Activated CD8-positive, alpha-beta memory T cell treated with anti-CD3 and anti-CD28 coated beads, Interleukin-2, amount 50 U/mL, for 1 hour (primary cell): ENCODE results near the gene SLC16A13.
"Not testable (repeated sequence)": the region's sequence is repeated elsewhere in the genome, so short reads cannot be mapped to it uniquely, and the experiment has no call there.

Experiments
- DNase-seq: peaks from one replicate; pipeline ENCODE4 v3.0.0-alpha.2; 2020; ENCODE audit errors: extremely low read depth

Gene SLC16A13

DNA sequence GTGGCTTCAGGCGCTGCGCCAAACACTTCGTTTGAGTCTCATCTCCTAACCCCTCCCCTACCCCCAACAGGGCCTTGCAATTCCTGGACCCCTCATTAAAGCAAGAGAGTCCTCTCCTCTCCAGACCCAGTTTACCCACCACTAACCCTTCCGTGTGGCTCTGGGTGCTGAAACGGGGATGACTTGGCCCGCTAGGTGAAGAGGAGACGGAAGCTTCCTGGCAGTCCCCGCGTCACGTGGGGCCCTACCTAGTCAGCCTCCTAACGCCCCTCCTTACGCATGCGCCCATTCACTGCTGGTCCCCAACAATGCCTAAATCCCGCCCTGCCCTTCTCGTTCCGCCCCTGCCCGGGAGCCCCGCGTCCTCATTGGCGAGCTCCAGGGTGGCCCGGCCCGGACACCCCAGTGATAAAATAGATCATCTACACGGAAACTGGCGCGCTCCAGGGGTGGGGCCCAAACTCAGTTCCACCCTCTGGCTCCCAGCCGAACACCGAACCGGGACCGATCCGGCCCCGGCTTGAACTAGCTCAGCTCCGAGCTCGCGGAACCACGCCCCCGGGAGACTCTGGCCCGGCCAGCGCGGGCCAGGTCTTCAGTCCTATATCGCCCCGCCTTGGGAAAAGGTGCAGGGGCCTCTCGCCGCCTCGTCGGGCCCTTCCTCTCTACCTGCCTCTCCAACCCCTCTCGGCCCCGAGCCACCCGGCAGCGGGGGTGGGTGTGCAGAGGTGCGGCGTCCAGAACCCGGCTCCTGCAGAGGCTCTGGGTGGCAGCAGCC, at the start of gene SLC16A13:
TSS of gene SLC16A13 (plus strand) at position 425 of the 778 bp plus-strand sequence. CDS start 368 bp downstream, outside the sequence.
- DNase-seq, result peak; percentile 98

- DNase-seq, result no peak
These were observed 49.1 kb upstream of the SLC16A13 start for GRCh38 chr17:6986676-6987075.

GRCh38 chr17:6989779-6990178, 46.0 kb upstream of the SLC16A13 start:
- DNase-seq, result no peak

DNA sequence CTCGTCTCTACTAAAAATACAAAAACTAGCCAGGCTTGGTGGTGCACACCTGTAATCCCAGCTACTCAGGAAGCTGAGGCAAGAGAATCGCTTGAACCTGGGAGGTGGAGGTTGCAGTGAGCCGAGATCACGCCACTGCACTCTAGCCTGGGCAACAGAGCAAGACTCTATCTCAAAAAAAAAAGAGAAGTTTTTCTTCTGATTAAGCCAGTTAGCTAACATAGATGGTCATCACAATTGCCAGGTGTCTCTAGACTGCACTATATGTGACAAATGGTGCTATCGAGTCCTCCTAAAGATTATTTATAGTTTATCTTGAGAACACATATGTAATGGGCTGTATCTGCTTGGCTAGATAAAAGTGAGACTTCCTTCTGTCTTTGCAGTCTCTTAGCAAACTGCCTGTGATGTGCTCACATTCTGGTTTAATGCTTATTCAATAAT, 42.2 kb upstream of the SLC16A13 start:
- not testable (repeated sequence) for DNase-seq

- DNase-seq, result no peak
These were observed 41.7 kb upstream of the SLC16A13 start for GRCh38 chr17:6994118-6994598.

DNA sequence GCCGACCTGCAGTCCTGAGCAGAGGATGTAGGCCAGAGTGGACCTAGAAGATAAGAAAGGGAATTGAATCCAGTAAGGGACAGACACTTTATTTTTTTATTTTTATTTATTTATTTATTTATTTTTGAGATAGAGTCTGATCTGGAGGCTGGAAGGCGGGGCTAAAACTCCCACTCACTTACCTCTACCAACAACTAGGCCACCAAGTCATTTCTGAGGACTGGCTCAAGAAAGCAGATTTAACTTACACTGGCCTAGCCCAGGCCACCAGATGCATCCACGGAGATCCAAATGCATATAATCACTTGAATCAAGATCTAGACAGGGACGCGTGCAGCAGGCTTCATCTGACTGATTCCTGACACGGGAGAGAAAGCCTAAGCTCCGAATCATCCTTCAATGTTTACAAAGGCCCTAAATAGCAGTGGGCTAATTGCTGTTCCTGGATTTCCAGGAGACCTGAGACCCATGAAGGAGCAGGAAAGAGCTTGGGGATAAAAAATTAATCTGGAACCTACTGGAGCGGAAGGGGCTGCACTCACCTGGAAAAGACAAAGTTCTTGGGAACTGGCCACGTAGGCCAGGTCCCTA, 41.1 kb upstream of the SLC16A13 start:
- no peak for DNase-seq

DNA sequence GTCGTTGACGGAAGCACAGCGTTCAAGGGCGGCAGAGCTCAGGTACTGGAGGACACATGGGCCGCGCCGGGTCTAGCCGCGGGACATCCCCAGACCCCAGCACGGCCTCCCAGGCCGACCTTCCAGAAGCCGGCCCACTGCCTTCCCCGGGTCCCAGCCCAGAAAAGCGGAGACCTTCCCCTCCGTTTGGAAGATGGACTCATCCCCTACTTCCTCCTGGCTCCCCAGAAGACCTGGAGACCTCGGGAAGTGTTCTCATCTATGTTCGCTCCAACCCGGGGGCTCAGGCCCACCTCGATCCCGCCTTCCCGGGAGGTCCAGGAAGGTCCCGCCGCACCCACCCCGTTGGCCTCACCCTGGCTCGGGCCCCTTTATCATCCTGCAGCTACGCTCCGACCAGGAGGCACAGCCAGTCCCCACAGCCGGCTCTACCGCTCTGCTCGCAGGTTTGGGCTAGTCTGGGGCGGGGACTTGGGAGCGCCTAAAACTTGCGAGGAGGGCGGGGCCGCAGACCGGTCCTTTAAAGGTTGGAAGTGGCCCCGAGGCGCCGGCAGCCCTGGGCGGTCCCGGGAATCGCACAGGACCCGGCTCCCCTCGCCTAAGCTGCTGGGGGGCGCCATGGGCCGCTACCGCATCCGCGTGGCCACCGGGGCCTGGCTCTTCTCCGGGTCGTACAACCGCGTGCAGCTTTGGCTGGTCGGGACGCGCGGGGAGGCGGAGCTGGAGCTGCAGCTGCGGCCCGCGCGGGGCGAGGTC, 40.1 kb upstream of the SLC16A13 start, which contains the start of gene ALOX12:
TSS of gene ALOX12 (plus strand) at position 550 of the 756 bp plus-strand sequence. CDS start at position 619, 69 bp downstream.
- DNase-seq, result no peak

DNA sequence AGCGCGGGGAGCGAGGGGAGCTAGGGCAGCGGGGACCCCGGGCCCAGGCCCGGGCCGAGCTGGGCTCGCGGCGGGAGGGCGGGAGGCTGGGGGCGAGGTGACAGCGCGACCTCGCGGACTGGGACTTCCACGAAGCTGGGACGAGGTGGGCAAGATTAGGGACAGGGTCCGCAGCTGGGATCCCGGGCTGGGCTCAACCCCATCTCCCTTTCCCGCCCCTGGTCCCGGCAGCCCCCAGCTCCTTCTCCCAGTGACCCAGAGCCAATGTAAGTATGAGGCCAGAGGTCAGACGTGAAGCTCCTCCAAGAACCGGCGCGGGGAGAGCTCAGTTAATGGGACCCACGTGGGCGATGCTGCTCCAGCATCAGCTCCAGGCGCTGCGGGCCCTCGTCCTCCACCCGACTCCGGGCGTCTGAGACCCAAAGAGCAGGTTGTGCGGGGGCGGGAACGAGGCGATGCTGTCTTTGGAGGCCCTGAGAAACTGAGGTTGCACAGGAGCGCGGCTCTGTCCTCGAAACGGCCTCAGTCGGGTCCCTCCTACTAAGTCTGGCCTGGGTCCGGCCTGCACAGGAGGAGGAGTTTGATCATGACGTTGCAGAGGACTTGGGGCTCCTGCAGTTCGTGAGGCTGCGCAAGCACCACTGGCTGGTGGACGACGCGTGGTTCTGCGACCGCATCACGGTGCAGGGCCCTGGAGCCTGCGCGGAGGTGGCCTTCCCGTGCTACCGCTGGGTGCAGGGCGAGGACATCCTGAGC, 39.4 kb upstream of the SLC16A13 start:
- DNase-seq, result no peak

DNA sequence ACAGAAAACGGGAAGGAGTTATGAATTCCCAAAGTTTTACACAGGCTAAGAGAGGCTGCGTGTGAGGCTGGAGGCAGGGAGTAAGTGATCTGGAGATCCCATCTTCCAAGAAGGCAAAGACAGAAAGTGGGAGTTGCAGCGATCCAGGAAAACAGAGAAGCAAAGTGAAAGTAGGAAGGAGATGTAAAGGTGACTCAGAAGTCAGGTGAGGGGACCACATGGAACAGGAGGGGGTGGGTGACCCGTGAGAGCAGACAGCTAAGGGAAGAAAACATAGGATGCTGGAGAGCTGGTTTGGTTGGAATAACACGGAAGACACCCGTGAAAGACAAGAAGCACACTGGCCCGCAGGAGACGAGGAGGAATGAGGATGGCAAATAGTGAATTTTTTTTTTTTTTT, 38.6 kb upstream of the SLC16A13 start:
- DNase-seq, result no peak

DNA sequence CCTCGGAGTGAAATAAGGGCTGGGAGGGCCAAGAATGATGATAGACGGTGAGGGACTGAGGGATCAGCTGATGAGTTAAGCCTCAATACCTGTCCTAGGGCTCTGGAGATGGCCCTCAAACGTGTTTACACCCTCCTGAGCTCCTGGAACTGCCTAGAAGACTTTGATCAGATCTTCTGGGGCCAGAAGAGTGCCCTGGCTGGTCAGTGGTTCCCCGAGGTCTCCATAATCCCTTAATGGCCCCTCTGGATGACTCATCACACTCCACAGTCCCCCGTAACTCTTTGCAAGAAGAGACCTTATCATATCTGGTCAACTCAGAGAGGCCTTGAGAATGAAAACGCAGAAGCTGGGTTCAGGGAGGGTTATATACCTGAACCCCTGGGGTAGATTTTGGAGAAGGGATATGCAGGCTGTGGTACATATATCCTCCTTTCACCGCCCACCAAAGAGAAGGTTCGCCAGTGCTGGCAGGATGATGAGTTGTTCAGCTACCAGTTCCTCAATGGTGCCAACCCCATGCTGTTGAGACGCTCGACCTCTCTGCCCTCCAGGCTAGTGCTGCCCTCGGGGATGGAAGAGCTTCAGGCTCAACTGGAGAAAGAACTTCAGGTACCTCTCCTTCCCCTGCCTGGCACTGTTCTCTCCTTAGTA, 36.8 kb upstream of the SLC16A13 start:
- no peak for DNase-seq

DNA sequence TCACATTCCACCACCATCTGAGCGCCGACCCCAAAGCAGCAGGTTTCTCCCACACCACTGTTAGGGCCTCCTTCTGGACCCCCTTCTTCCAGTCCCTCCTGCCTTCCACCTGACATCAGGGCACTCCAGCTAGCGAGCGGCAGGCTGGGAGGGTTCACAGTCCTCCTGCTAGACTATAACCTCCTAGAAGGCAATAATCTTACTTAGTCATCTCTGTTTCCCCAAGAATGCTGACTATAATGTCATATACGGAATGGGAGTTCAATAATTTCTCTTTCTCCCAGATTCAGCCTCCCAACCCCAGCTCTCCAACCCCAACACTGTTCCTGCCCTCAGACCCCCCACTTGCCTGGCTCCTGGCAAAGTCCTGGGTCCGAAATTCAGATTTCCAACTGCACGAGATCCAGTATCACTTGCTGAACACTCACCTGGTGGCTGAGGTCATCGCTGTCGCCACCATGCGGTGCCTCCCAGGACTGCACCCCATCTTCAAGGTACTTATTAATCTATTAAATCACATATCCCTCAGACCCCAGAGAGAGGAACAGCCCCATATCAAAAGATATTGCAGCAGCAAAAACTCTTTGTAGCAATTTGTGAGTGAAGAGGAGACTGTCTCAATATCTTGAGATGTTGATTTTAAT, 34.4 kb upstream of the SLC16A13 start:
- DNase-seq, result no peak

- DNase-seq, result no peak
These were observed 33.3 kb upstream of the SLC16A13 start for GRCh38 chr17:7002288-7003047.

GRCh38 chr17:7003745-7004144, 32.1 kb upstream of the SLC16A13 start:
- DNase-seq, result no peak

DNA sequence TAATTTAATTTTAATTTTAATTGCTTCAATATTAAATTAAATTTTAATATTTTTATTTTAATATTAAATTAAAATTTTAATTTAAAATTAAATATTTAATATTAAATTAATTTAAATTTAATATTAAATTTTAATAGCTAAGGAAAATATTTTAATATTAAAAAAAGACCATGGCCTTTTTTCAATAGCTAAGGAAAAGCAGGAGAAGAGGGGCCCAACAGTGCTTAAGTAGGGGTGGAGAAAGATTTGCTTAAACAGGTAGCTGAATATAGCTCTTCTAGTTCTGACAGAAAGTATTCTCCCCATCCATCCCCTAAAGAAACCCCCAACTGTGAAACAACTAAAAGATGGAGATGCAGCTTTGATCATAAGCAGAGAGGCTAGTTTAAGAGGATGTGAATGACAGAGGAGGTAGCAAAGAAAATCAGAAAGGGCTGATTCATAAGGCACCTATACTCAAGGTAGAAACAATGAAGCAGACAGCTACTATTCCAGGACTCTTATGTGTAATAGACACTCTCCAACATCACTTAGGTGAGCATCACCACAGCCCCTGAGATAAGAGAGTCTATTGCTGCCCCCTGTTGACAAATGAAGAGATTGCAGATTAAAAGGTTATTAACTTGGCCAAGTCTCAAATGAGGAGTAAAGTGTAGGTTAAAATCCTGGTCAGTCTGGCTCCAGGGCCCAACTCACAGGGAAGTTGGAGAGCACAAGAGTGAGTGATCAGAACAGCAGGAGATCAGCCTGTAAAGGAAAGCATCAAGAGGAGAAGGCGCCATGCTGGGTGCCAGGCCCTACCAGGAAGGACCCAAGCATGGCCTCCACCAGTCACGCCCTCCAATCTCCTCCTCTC, 31.2 kb upstream of the SLC16A13 start:
- no peak for DNase-seq

DNA sequence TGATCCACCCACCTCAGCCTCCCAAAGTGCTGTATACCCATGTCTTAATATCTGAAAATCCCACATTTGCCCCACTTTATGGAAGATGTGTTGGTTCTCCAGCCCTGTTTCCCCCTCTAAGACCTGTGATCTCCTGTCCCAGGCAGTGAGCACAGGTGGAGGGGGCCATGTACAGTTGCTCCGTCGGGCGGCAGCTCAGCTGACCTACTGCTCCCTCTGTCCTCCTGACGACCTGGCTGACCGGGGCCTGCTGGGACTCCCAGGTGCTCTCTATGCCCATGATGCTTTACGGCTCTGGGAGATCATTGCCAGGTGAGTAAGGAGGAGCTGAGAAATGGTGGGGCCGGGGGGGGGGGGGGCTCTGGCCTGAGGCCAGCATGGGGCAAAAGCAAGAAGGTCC, 30.1 kb upstream of the SLC16A13 start:
- no peak for DNase-seq

- DNase-seq, result no peak
These were observed 28.7 kb upstream of the SLC16A13 start for GRCh38 chr17:7007143-7007542.

DNA sequence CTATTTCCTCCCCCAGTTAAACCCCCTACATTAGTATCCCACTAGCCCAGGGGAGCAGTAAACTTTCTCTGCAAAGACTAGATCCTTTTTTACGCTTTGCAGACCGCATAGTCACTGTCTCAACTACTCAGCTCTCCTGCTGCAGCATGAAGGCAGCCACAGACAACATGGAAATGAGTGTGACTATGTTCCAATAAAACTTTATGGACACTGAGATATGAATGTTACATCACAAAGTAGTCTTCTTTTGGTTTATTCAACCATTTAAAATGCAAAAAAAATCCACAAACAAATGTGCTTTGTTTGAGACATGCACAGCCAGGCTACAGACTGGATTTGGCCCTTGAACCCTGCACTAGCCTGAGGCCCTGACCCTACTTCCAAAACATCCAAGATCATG, 25.3 kb upstream of the SLC16A13 start:
- DNase-seq, result no peak

GRCh38 chr17:7011415-7011814, 24.4 kb upstream of the SLC16A13 start:
- DNase-seq, result no peak

DNA sequence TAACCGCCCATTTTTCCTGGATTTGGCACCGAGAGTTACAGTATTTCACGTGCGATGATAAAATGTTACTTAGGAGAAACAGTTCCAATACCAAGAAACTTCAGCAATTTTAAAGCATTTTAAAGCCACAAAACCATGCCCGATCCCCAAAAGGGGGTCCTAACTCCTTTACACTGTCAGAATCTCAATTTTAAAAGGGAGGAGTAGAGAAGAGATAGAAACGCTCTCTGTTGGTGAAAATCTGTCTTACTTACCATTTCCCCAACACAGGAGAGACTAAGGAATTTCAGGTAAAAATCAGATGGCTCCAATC, 23.9 kb upstream of the SLC16A13 start:
- no peak for DNase-seq
